Esophagus mucosa (tissue), 1 donor: ENCODE results near the gene RDH14. TPM values are rescaled to one million over a fixed set of nuclear protein-coding genes. Genes with fewer than 3 reads are reported as not detected.
A peak's percentile ranks its signal among the peaks of the same experiment; 100 is the strongest.

Experiments
- ATAC-seq: fragments of 200-7000 bp; cut with Tn5 transposase; one replicate; pipeline ENCODE4 v1.9.1; 2020
- total RNA-seq: library from RNA; stranded (reverse); gene quantifications from one replicate; pipeline ENCODE4 v1.2.4, GENCODE V29; 2023
- donor health status: DM: yes; HTN: yes; CAD: no.

The RDH14 gene
- total RNA-seq, 1 donor from 2014 or later, result 11.2 TPM

- peak; percentile 83 for ATAC-seq
Observed at GRCh38 chr2:18520451-18521425, 39.7 kb downstream of the RDH14 start.

GRCh38 chr2:18519914-18520450 lies 40.5 kb downstream of the RDH14 start:
- ATAC-seq, result no peak

GRCh38 chr2:18518116-18519111 lies 42.0 kb downstream of the RDH14 start:
- no peak for ATAC-seq

- no peak for ATAC-seq
Observed at GRCh38 chr2:18517386-18517785, 43.1 kb downstream of the RDH14 start.

GRCh38 chr2:18516112-18516511 lies 44.3 kb downstream of the RDH14 start:
- ATAC-seq, result no peak

- ATAC-seq, result no peak
Observed at GRCh38 chr2:18514526-18515461, 45.7 kb downstream of the RDH14 start.

GRCh38 chr2:18510775-18511174 lies 49.7 kb downstream of the RDH14 start:
- ATAC-seq, result no peak

- ATAC-seq, result no peak
Observed at GRCh38 chr2:18506883-18507509, 53.5 kb downstream of the RDH14 start.

GRCh38 chr2:18505703-18506341 lies 54.6 kb downstream of the RDH14 start:
- ATAC-seq, result no peak

Other genes starting within 250 kb of the RDH14 start
- gene NT5C1B, start 28.9 kb upstream of the RDH14 start, total RNA-seq, result not detected